ENCODE data around the gene EVA1C.
"Not testable (repeated sequence)": the region's sequence is repeated elsewhere in the genome, so short reads cannot be mapped to it uniquely, and the experiment has no call there.

Gene EVA1C

GRCh38 chr21:32426066-32426465 is 13.6 kb downstream of the EVA1C start:
- DNase-seq, result no peak

GRCh38 chr21:32426592-32427051 is 14.1 kb downstream of the EVA1C start:
- DNase-seq, result no peak

- DNase-seq, result no peak
Observed at GRCh38 chr21:32427958-32428623, 15.6 kb downstream of the EVA1C start.

- not testable (repeated sequence) for DNase-seq
Observed at GRCh38 chr21:32432982-32433660, 20.6 kb downstream of the EVA1C start.

- DNase-seq, result no peak
Observed at GRCh38 chr21:32437729-32438128, 25.2 kb downstream of the EVA1C start.

GRCh38 chr21:32442566-32443318 is 30.2 kb downstream of the EVA1C start:
- DNase-seq, result no peak

GRCh38 chr21:32445101-32445500 is 32.6 kb downstream of the EVA1C start:
- no peak for DNase-seq

GRCh38 chr21:32446440-32446839 is 33.9 kb downstream of the EVA1C start:
- DNase-seq, result not testable (repeated sequence)

GRCh38 chr21:32447224-32447623 is 34.7 kb downstream of the EVA1C start:
- no peak for DNase-seq

- DNase-seq, result no peak
Observed at GRCh38 chr21:32448803-32449594, 36.5 kb downstream of the EVA1C start.

- not testable (repeated sequence) for DNase-seq
Observed at GRCh38 chr21:32450881-32451701, 38.6 kb downstream of the EVA1C start.

- DNase-seq, result not testable (repeated sequence)
Observed at GRCh38 chr21:32452191-32452590, 39.7 kb downstream of the EVA1C start.

- DNase-seq, result no peak
Observed at GRCh38 chr21:32452641-32453040, 40.1 kb downstream of the EVA1C start.

GRCh38 chr21:32455548-32455947 is 43.0 kb downstream of the EVA1C start:
- no peak for DNase-seq

- no peak for DNase-seq
Observed at GRCh38 chr21:32456497-32456918, 44.0 kb downstream of the EVA1C start.

- no peak for DNase-seq
Observed at GRCh38 chr21:32457360-32457840, 44.9 kb downstream of the EVA1C start.

- no peak for DNase-seq
Observed at GRCh38 chr21:32457962-32458361, 45.5 kb downstream of the EVA1C start.

GRCh38 chr21:32459972-32460371 is 47.5 kb downstream of the EVA1C start:
- peak in 1 of 2 donors; percentile 17 for DNase-seq

GRCh38 chr21:32461503-32461902 is 49.0 kb downstream of the EVA1C start:
- no peak for DNase-seq

GRCh38 chr21:32462564-32462963 is 50.1 kb downstream of the EVA1C start:
- DNase-seq, result not testable (repeated sequence)

- DNase-seq, result no peak
Observed at GRCh38 chr21:32463367-32463766, 50.9 kb downstream of the EVA1C start.

Data from inflammatory macrophage (primary cell).